K562 (cell line): ENCODE data around the gene PLG.

Source experiments
- BRF1 ChIP-seq: IDR thresholded peaks from 3 replicates; pipeline ENCODE4 v1.6.1; 2011; ENCODE audit warnings: borderline replicate concordance, mild to moderate bottlenecking; ENCODE audit not compliant: insufficient read length; ENCODE audit errors: extremely low read depth
- ELF4 ChIP-seq: fragments of 450-650 bp; formaldehyde crosslinking; IDR thresholded peaks from 2 replicates; pipeline ENCODE4 v1.4.0; 2022; ENCODE audit warnings: missing genetic modification characterization
- HNRNPL ChIP-seq: fragments of 200-400 bp; formaldehyde crosslinking; IDR thresholded peaks from 2 replicates; pipeline ENCODE4 v1.6.1; 2017; ENCODE audit warnings: low read depth, mild to moderate bottlenecking, low read length
- JUND ChIP-seq, 2 experiments: IDR thresholded peaks; 2 replicates in 1 of 2; 3 replicates in 1 of 2; pipeline ENCODE4 v1.6.1; 2011; ENCODE audit warnings: borderline replicate concordance in 2 of 2, low read depth in 2 of 2, low read length in 2 of 2, improper control_type of control experiment in 1 of 2, missing biosample characterization in 1 of 2, missing genetic modification characterization in 1 of 2, missing genetic modification reagents in 1 of 2
- PHF8 ChIP-seq: fragments of 200-600 bp; sonication (generic); IDR thresholded peaks from 2 replicates; pipeline ENCODE4 v1.6.1; 2012; ENCODE audit warnings: mixed run types, mild to moderate bottlenecking, inconsistent platforms, low read length, moderate library complexity, borderline replicate concordance
- POLR2A ChIP-seq: fragments of 450-650 bp; conservative IDR thresholded peaks from 2 replicates; pipeline ENCODE4 v1.6.1; 2016
- POLR2AphosphoS5 ChIP-seq: IDR thresholded peaks from 2 replicates; pipeline ENCODE4 v1.6.1; 2011; ENCODE audit warnings: mild to moderate bottlenecking, low read depth, low read length, moderate library complexity; ENCODE audit not compliant: control insufficient read depth, insufficient read depth
- SIN3A ChIP-seq, 2 experiments: fragments of 150-350 bp in 1 of 2; IDR thresholded peaks; 2 replicates each; pipeline ENCODE4 v1.6.1; 2011 to 2016; ENCODE audit warnings: borderline replicate concordance in 2 of 2, low read depth in 2 of 2, low read length in 2 of 2, mild to moderate bottlenecking in 2 of 2, moderate library complexity in 2 of 2; ENCODE audit not compliant: control insufficient read depth in 1 of 2
- STAT5A ChIP-seq: IDR thresholded peaks from 2 replicates; pipeline ENCODE4 v1.6.1; 2012; ENCODE audit warnings: low read length, inconsistent platforms, borderline replicate concordance
- ZC3H11A ChIP-seq: IDR thresholded peaks from 2 replicates; pipeline ENCODE4 v1.6.1; 2012; ENCODE audit warnings: low read depth, low read length, improper control_type of control experiment
- ZKSCAN8 ChIP-seq: fragments of 200-800 bp; sonication (Bioruptor generic); IDR thresholded peaks from 2 replicates; pipeline ENCODE4 v1.6.1; 2016; ENCODE audit warnings: missing genetic modification characterization, missing compliant biosample characterization
- ZSCAN29 ChIP-seq: fragments of 450-650 bp; IDR thresholded peaks from 2 replicates; pipeline ENCODE4 v1.6.1; 2017

- TF ChIP-seq ELF4 (CRISPR knock-in tag) (no peak), BRF1 (no peak), PHF8 (no peak), ZKSCAN8 (no peak), POLR2A (no peak), POLR2AphosphoS5 (no peak), ZSCAN29 (no peak), STAT5A (no peak), JUND (IDR thresholded peaks at IDR 0.05; ENCODE audit: borderline replicate concordance, low read depth, low read length) (no peak), JUND (tag; IDR thresholded peaks at IDR 0.05; ENCODE audit: borderline replicate concordance, low read depth, low read length) (no peak), ZC3H11A (no peak), SIN3A (IDR thresholded peaks at IDR 0.05; ENCODE audit: borderline replicate concordance in 2 of 2, control insufficient read depth in 1 of 2, low read depth in 2 of 2, low read length in 2 of 2) (no peak), HNRNPL (no peak)
Measured at GRCh38 chr6:160739955-160740354, 37.9 kb downstream of the PLG start.
